Measurements from ENCODE around the gene MRTO4. TPM values are rescaled to one million over a fixed set of nuclear protein-coding genes. Genes with fewer than 3 reads are reported as not detected.

Gene MRTO4
- total RNA-seq, 1 experiment from 2014 or later = 79.3 TPM

Other genes starting within 250 kb of the MRTO4 start
- gene UBR4, start 41.5 kb upstream of the MRTO4 start, total RNA-seq (2021; ENCODE audit: unreplicated experiment) = 107 TPM
- 66.6 TPM for gene EMC1, start 281 bp upstream of the MRTO4 start, total RNA-seq (2021; ENCODE audit: unreplicated experiment)
- gene AKR7A3, start 37.0 kb downstream of the MRTO4 start, total RNA-seq (2021; ENCODE audit: unreplicated experiment) = 1.7 TPM
- 90.8 TPM for gene AKR7A2, start 60.3 kb downstream of the MRTO4 start, total RNA-seq (2021; ENCODE audit: unreplicated experiment)
- 11.1 TPM for gene SLC66A1, start 60.5 kb downstream of the MRTO4 start, total RNA-seq (2021; ENCODE audit: unreplicated experiment)
- 203 TPM for gene CAPZB, start 233.7 kb downstream of the MRTO4 start, total RNA-seq (2021; ENCODE audit: unreplicated experiment)